Left lung (tissue), 10 donors: ENCODE data around the gene COL4A2. TPM values are rescaled to one million over a fixed set of nuclear protein-coding genes. Genes with fewer than 3 reads are reported as not detected.

Source experiments
- ATAC-seq: fragments of 200-7000 bp; cut with Tn5 transposase; one replicate; pipeline ENCODE4 v1.9.1; 2020; ENCODE audit warnings: moderate library complexity
- DNase-seq, 4 donors: peaks; one replicate each; pipeline ENCODE4 v3.0.0-alpha.2; 2013 to 2020
- H3K27ac ChIP-seq, 2 donors: fragments of 200-600 bp; sonication (generic) in 1 of 2; one replicate each; pipeline versions ENCODE4 v1.5.0 to v1.8.0; 2020 to 2021
- H3K27me3 ChIP-seq, 2 donors: fragments of 200-600 bp; sonication (generic) in 1 of 2; one replicate each; pipeline versions ENCODE4 v1.5.0 to v1.8.0; 2020 to 2021
- H3K36me3 ChIP-seq, 2 donors: fragments of 200-600 bp; sonication (generic) in 1 of 2; one replicate each; pipeline versions ENCODE4 v1.5.0 to v1.8.0; 2020 to 2021
- H3K4me1 ChIP-seq, 2 donors: fragments of 200-600 bp; one replicate each; pipeline ENCODE4 v1.8.0; 2021
- H3K4me3 ChIP-seq, 2 donors: fragments of 200-600 bp; sonication (generic) in 1 of 2; one replicate each; pipeline versions ENCODE4 v1.5.0 to v1.8.0; 2020 to 2021; ENCODE audit warnings: mild to moderate bottlenecking in 1 of 2
- H3K9me3 ChIP-seq, 2 donors: fragments of 200-600 bp; sonication (generic) in 1 of 2; one replicate each; pipeline versions ENCODE4 v1.5.0 to v1.8.0; 2020 to 2021
- CTCF ChIP-seq, 2 donors: fragments of 200-600 bp; sonication (generic) in 1 of 2; IDR thresholded peaks; one replicate each; pipeline versions ENCODE4 v1.5.0 to v1.8.0; 2021; ENCODE audit warnings: antibody characterized with exemption in 2 of 2
- intact Hi-C, 2 donors: fragments of 100-400 bp; cut with DNase I; formaldehyde crosslinking; loops; one replicate each; pipeline versions ENCODE4 v1.11.2 to v1.14.2; 2022
- polyA plus RNA-seq, 6 donors: library from polyadenylated mRNA; unstranded; fragments of 120-200 nt; gene quantifications; one replicate each; pipeline ENCODE4 v1.2.1, GENCODE V29; 2013; ENCODE audit not compliant: insufficient read length in 6 of 6
- total RNA-seq, 2 donors: library from RNA; stranded (reverse); fragmentation: NEBNext Ultra II Directional; extraction: Animal tissue kit (Norgen Biotek cat#: 25700); gene quantifications; one replicate each; pipeline ENCODE4 v1.2.1, GENCODE V29; 2021
- donor health status: DM: no; HTN: yes; CAD: no.
- donor health status: DM: no; HTN: no; CAD: no.

The COL4A2 gene
- total and polyA plus RNA-seq, 8 donors, result 307 to 638 (median 395) TPM

GRCh38 chr13:110424569-110425443, 117.7 kb downstream of the COL4A2 start:
- Histone ChIP-seq H3K27ac (no peak overlapping the region), H3K27me3 (peaks cover 0 to 48% of the 10 kb centered on the region in 2 donors), H3K4me1 (peaks cover 11 to 18% of the 10 kb centered on the region in 2 donors), H3K4me3 (no peak overlapping the region), H3K36me3 (peaks cover 0 to 12% of the 10 kb centered on the region in 2 donors), H3K9me3 (no peaks in the 10 kb centered on the region)
- no peak for TF ChIP-seq CTCF (IDR thresholded peaks at IDR 0.05)
- DNase-seq (no peak), ATAC-seq (no peak)
- intact Hi-C loops, result no loop called here

- Histone ChIP-seq H3K36me3 (peaks cover 0 to 15% of the 10 kb centered on the region in 2 donors), H3K27me3 (peaks cover 0 to 43% of the 10 kb centered on the region in 2 donors), H3K27ac (no peak overlapping the region), H3K9me3 (no peaks in the 10 kb centered on the region), H3K4me3 (no peak overlapping the region), H3K4me1 (peaks cover 11 to 18% of the 10 kb centered on the region in 2 donors)
- intact Hi-C loops, result no loop called here
- no peak for DNase-seq
- ATAC-seq, result no peak
- TF ChIP-seq CTCF (IDR thresholded peaks at IDR 0.05), result no peak
These were observed 118.3 kb downstream of the COL4A2 start for GRCh38 chr13:110425444-110425780.

- Histone ChIP-seq H3K9me3 (no peaks in the 10 kb centered on the region), H3K27me3 (peaks cover 0 to 30% of the 10 kb centered on the region in 2 donors), H3K4me1 (peaks cover 3 to 7% of the 10 kb centered on the region in 2 donors), H3K36me3 (peaks cover 0 to 16% of the 10 kb centered on the region in 2 donors), H3K27ac (no peak overlapping the region), H3K4me3 (no peak overlapping the region)
- no peak for TF ChIP-seq CTCF (IDR thresholded peaks at IDR 0.05)
- no peak for DNase-seq
- ATAC-seq, result peak; percentile 45
- intact Hi-C loops, result no loop called here
These were observed 119.7 kb downstream of the COL4A2 start for GRCh38 chr13:110426735-110427134.

GRCh38 chr13:110428313-110428712, 121.2 kb downstream of the COL4A2 start:
- intact Hi-C loops, result no loop called here
- ATAC-seq (no peak), DNase-seq (no peak)
- Histone ChIP-seq H3K9me3 (no peaks in the 10 kb centered on the region), H3K27ac (no peak overlapping the region), H3K36me3 (peaks cover 0 to 16% of the 10 kb centered on the region in 2 donors), H3K4me1 (peaks cover 3 to 7% of the 10 kb centered on the region in 2 donors), H3K4me3 (no peak overlapping the region), H3K27me3 (peaks cover 0 to 17% of the 10 kb centered on the region in 2 donors)
- no peak for TF ChIP-seq CTCF (IDR thresholded peaks at IDR 0.05)
